Mesothelial cell of epicardium (in vitro differentiated cells): ENCODE data around the gene NPBWR2. TPM values are rescaled to one million over a fixed set of nuclear protein-coding genes. Genes with fewer than 3 reads are reported as not detected.

ENCODE experiments used
- DNase-seq, 2 experiments: peaks; one replicate each; pipeline ENCODE4 v3.0.0; 2021; ENCODE audit warnings: low spot score in 2 of 2; ENCODE audit not compliant: unreplicated experiment in 2 of 2
- H3K27ac Mint-ChIP-seq: 2 replicates; pipeline ENCODE4 v1.8.0; 2021; ENCODE audit warnings: mixed read lengths
- H3K27me3 Mint-ChIP-seq: 2 replicates; pipeline ENCODE4 v1.8.0; 2021; ENCODE audit warnings: low read depth, mixed read lengths
- H3K36me3 Mint-ChIP-seq: 2 replicates; pipeline ENCODE4 v1.8.0; 2021; ENCODE audit warnings: mixed read lengths
- H3K4me1 Mint-ChIP-seq: 2 replicates; pipeline ENCODE4 v1.8.0; 2021; ENCODE audit warnings: mixed read lengths
- H3K4me3 Mint-ChIP-seq: 2 replicates; pipeline ENCODE4 v1.8.0; 2021; ENCODE audit warnings: mild to moderate bottlenecking, moderate library complexity, mixed read lengths
- H3K9me3 Mint-ChIP-seq: 2 replicates; pipeline ENCODE4 v1.8.0; 2021; ENCODE audit warnings: mixed read lengths
- CTCF ChIP-seq: fragments of 200-600 bp; sonication (generic); IDR thresholded peaks from one replicate; pipeline ENCODE4 v1.5.0; 2021; ENCODE audit warnings: antibody characterized with exemption; ENCODE audit not compliant: unreplicated experiment
- microRNA-seq: library from miRNA; unstranded; fragments of <30 nt; microRNA quantifications from one replicate; pipeline ENCODE4 v1.2.0, GENCODE V29; 2021; ENCODE audit warnings: inconsistent platforms, mixed read lengths
- total RNA-seq: library from RNA; stranded (reverse); gene quantifications from 3 replicates; pipeline ENCODE4 v1.2.1, GENCODE V29; 2021

Gene NPBWR2
- total RNA-seq, 1 donor from 2014 or later: not detected

DNA sequence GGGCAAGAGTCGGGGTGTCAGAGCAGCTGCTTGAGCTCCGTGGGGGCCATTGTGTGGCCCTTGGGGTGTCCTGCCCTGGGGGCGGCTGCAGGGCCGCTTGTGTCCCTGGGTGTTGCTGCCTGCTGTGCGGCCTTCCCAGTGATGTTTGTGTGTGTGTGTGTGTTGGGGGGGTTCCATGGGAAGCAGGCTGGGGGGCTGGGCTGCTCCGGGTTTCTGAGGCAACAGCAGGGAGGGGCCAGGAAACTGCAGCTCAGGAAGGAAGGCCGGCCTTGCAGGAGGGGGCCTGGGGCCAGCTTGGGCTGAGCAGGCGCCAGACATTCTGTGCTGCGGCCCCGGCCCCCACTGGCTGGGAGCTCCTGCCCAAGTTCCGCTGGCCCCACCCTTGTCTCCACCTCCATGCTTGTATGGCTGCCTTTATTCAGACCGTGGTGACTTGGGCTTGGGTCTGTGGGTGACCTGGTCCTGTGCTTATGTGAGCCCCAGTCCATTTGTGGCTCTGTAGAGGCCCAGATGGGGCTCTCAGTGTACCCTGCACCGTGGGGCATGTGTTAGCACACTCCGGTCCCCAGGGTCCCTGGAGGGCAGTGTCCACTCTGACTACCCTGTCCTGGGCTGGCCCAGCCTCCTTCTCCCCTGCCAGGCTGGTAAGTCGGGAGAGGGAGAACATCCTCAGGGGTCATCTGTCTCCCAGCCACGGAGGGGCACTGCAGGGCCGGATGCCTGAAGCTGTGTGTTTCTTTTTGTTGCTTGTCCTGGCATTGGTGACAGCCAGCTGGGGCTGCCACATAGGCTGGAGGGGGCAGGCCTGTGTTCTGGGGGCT lies 53.3 kb downstream of the NPBWR2 start:
- H3K4me1 Mint-ChIP-seq: peaks cover 23% of the 10 kb centered on the region
- no peak overlapping the region for H3K4me3 Mint-ChIP-seq
- DNase-seq: no peak
- TF ChIP-seq CTCF: no peak
- peak overlapping the region; percentile 43 for H3K27ac Mint-ChIP-seq
- H3K36me3 Mint-ChIP-seq: no peaks in the 10 kb centered on the region
- H3K9me3 Mint-ChIP-seq: no peaks in the 10 kb centered on the region
- H3K27me3 Mint-ChIP-seq: peaks cover 34% of the 10 kb centered on the region

Small RNA genes within 50 kb of the gene (microRNA-seq; reads per million reads assigned to microRNA genes)
- gene MIR6813: 0.88 reads per million

Other genes with a start within 250 kb of the NPBWR2 start
- not detected in 3 replicates for gene ABHD16B, start 246.1 kb downstream of the NPBWR2 start, total RNA-seq
- gene TPD52L2, start 242.3 kb downstream of the NPBWR2 start, total RNA-seq: 73.1 to 77.3 TPM (median 73.8 TPM) in 3 replicates
- gene DNAJC5, start 212.4 kb downstream of the NPBWR2 start, total RNA-seq: 40.6 to 43.2 TPM (median 41.6 TPM) in 3 replicates
- 56.8 to 60.0 TPM (median 58.0 TPM) in 3 replicates for gene UCKL1, start 151.1 kb downstream of the NPBWR2 start, total RNA-seq
- gene ZNF512B, start 137.6 kb downstream of the NPBWR2 start, total RNA-seq: 60.0 to 62.0 TPM (median 61.0 TPM) in 3 replicates
- 10.3 to 11.7 TPM (median 11.4 TPM) in 3 replicates for gene SAMD10, start 127.9 kb downstream of the NPBWR2 start, total RNA-seq
- gene PRPF6, start 126.4 kb downstream of the NPBWR2 start, total RNA-seq: 65.2 to 68.2 TPM (median 65.9 TPM) in 3 replicates
- 2.8 to 4.2 TPM (median 3.2 TPM) in 3 replicates for gene C20orf204, start 71.4 kb downstream of the NPBWR2 start, total RNA-seq
- gene SOX18, start 57.9 kb downstream of the NPBWR2 start, total RNA-seq: 0.23 to 0.34 TPM in 2 of 3 replicates, not detected in the other
- gene TCEA2, start 44.4 kb downstream of the NPBWR2 start, total RNA-seq: 77.9 to 81.3 TPM (median 81.2 TPM) in 3 replicates
- gene RGS19, start 28.0 kb downstream of the NPBWR2 start, total RNA-seq: 7.0 to 8.1 TPM (median 7.9 TPM) in 3 replicates
- 2.2 to 2.6 TPM (median 2.5 TPM) in 3 replicates for gene OPRL1, start 27.5 kb downstream of the NPBWR2 start, total RNA-seq
- gene LKAAEAR1, start 23.2 kb downstream of the NPBWR2 start, total RNA-seq: 0.36 TPM in 1 of 3 replicates, not detected in the others
- 0.16 to 0.34 TPM (median 0.20 TPM) in 3 replicates for gene MYT1, start 56.9 kb upstream of the NPBWR2 start, total RNA-seq
- gene PCMTD2, start 148.2 kb upstream of the NPBWR2 start, total RNA-seq: 111 to 120 TPM (median 116 TPM) in 3 replicates